Kidney (tissue), 14 donors: ENCODE measurements around the gene C5orf52. TPM values are rescaled to one million over a fixed set of nuclear protein-coding genes. Genes with fewer than 3 reads are reported as not detected.
A peak's percentile ranks its signal among the peaks of the same experiment; 100 is the strongest.

ENCODE experiments used
- DNase-seq, 5 donors: peaks; one replicate each; pipeline ENCODE4 v3.0.0-alpha.2; 2013 to 2020
- FAIRE-seq: peaks from 2 replicates; lab custom pipeline; 2012; peaks lifted over from hg19 to GRCh38; lab: Jason Lieb, UNC
- H3K27ac ChIP-seq, 2 donors: one replicate each; pipeline ENCODE4 v1.7.0; 2013; ENCODE audit warnings: low read depth in 2 of 2, low read length in 2 of 2, inconsistent platforms in 1 of 2
- H3K27me3 ChIP-seq: one replicate; pipeline ENCODE4 v1.7.1; 2013; ENCODE audit warnings: low read length, inconsistent platforms; ENCODE audit not compliant: control insufficient read depth, insufficient read depth
- H3K36me3 ChIP-seq, 3 donors: one replicate each; pipeline versions ENCODE4 v1.7.0 to v1.7.1; 2013; ENCODE audit warnings: low read length in 3 of 3, control low read depth in 1 of 3, inconsistent platforms in 1 of 3; ENCODE audit not compliant: insufficient read depth in 3 of 3, control insufficient read depth in 2 of 3
- H3K4me1 ChIP-seq, 3 donors: one replicate each; pipeline versions ENCODE4 v1.7.0 to v1.7.1; 2013; ENCODE audit warnings: low read length in 3 of 3, inconsistent platforms in 1 of 3, low read depth in 1 of 3; ENCODE audit not compliant: control insufficient read depth in 2 of 3, insufficient read depth in 2 of 3
- H3K4me3 ChIP-seq, 3 donors: one replicate each; pipeline versions ENCODE4 v1.7.0 to v1.8.1; 2013; ENCODE audit warnings: low read length in 3 of 3, control low read depth in 1 of 3, inconsistent platforms in 1 of 3
- H3K9ac ChIP-seq, 3 donors: one replicate each; pipeline versions ENCODE4 v1.7.0 to v1.7.1; 2013; ENCODE audit warnings: low read length in 3 of 3, control low read depth in 1 of 3, inconsistent platforms in 1 of 3
- H3K9me3 ChIP-seq, 3 donors: one replicate each; pipeline versions ENCODE4 v1.7.0 to v1.7.1; 2013; ENCODE audit warnings: low read length in 3 of 3, control low read depth in 1 of 3, inconsistent platforms in 1 of 3; ENCODE audit not compliant: control insufficient read depth in 2 of 3, insufficient read depth in 1 of 3
- CTCF ChIP-seq: IDR thresholded peaks from 3 replicates; pipeline ENCODE4 v1.5.1; 2012; ENCODE audit warnings: mild to moderate bottlenecking, moderate library complexity, borderline replicate concordance; ENCODE audit not compliant: insufficient read depth; ENCODE audit errors: extremely low read depth
- intact Hi-C: fragments of 100-400 bp; cut with DNase I; formaldehyde crosslinking; loops from one replicate; pipeline ENCODE4 v1.11.1; 2022
- polyA plus RNA-seq: library from polyadenylated mRNA; stranded (reverse); fragments of 350-450 nt; fragmentation: Illumina TruSeq; extraction: RNeasy Lipid Tissue Mini Kit (QIAGEN cat#74804); gene quantifications from one replicate; pipeline ENCODE4 v1.2.3, GENCODE V29; 2014; ENCODE audit warnings: low read depth, low replicate concordance; ENCODE audit not compliant: insufficient read depth
- total RNA-seq: library from RNA; stranded (reverse); fragmentation: NEBNext Ultra II Directional; extraction: Animal tissue kit (Norgen Biotek cat#: 25700); gene quantifications from one replicate; pipeline ENCODE4 v1.2.1, GENCODE V29; 2021
- donor health status: control.
- donor health status: control.
- donor health status: control.
- donor health status: control.
- donor health status: control.
- donor health status: DM: yes; HTN: yes; CAD: no.
- donor health status: Normal renal cell carcinoma (clear cell type).

The C5orf52 gene
- total and polyA plus RNA-seq, 2 donors from 2014 or later, result not detected

GRCh38 chr5:157710882-157711281, 39.5 kb downstream of the C5orf52 start:
- no peaks in the 10 kb centered on the region for H3K36me3 ChIP-seq
- DNase-seq, result no peak
- H3K9ac ChIP-seq, result no peak overlapping the region
- no peaks in the 10 kb centered on the region for H3K4me1 ChIP-seq
- no peak for FAIRE-seq
- no peak overlapping the region for H3K4me3 ChIP-seq
- H3K27me3 ChIP-seq, result no peaks in the 10 kb centered on the region
- no peaks in the 10 kb centered on the region for H3K9me3 ChIP-seq
- TF ChIP-seq CTCF, result no peak
- intact Hi-C loops, result loop anchor here (10.0 kb wide), 1 partner anchor 276 kb away; no protein-coding TSS in a partner anchor
- H3K27ac ChIP-seq, result no peak overlapping the region

DNA sequence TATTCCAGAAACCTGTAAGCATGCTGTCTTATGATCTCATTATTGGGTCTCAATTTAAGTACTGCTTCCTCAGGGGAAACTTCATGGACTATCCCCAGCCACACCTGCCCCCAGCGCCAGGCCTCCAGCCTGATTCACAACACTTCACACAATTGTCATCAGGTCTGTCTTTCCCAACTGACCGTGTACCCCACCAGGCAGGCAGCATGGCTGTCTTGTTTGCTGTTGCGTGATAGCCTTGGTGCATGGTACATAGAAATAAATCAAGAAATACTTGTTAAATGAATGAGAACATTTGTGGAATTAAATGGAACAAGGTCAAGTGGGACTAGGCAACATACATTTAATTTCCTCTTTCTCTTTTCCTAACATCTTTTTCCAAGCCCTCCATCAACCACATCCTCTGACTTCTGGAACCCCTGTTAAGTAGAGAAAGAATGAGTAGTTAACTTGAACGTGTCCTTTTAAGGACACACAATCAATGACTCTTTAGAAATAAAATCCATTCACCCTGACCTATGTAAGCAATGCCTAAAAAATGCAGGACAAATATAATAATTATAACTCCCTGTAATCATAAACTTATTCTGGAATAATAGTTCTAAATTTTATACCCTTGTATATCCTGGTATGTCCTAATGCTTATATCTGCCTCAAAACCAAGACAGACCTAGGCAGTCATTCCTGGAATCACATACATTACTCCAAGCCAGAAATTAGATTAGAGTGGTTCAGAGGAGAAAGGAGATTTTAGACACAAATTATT, 42.7 kb downstream of the C5orf52 start:
- no peak overlapping the region for H3K4me3 ChIP-seq
- H3K27me3 ChIP-seq, result no peaks in the 10 kb centered on the region
- FAIRE-seq (no peak), DNase-seq (no peak)
- peaks cover 0 to 2% (median 0%) of the 10 kb centered on the region in 3 donors for H3K4me1 ChIP-seq
- H3K36me3 ChIP-seq, result no peaks in the 10 kb centered on the region
- H3K27ac ChIP-seq, result no peak overlapping the region
- no peak overlapping the region for H3K9ac ChIP-seq
- no peaks in the 10 kb centered on the region for H3K9me3 ChIP-seq
- TF ChIP-seq CTCF, result no peak
- intact Hi-C loops, result loop anchor here (10.0 kb wide), 1 partner anchor 279 kb away; no protein-coding TSS in a partner anchor

GRCh38 chr5:157714596-157714864, 43.2 kb downstream of the C5orf52 start:
- no peak overlapping the region for H3K9ac ChIP-seq
- DNase-seq (no peak), FAIRE-seq (no peak)
- peaks cover 0 to 2% (median 0%) of the 10 kb centered on the region in 3 donors for H3K4me1 ChIP-seq
- H3K36me3 ChIP-seq, result no peaks in the 10 kb centered on the region
- H3K27me3 ChIP-seq, result no peaks in the 10 kb centered on the region
- intact Hi-C loops, result loop anchor here (10.0 kb wide), 1 partner anchor 280 kb away; no protein-coding TSS in a partner anchor
- H3K4me3 ChIP-seq, result no peak overlapping the region
- no peaks in the 10 kb centered on the region for H3K9me3 ChIP-seq
- TF ChIP-seq CTCF, result no peak
- no peak overlapping the region for H3K27ac ChIP-seq

DNA sequence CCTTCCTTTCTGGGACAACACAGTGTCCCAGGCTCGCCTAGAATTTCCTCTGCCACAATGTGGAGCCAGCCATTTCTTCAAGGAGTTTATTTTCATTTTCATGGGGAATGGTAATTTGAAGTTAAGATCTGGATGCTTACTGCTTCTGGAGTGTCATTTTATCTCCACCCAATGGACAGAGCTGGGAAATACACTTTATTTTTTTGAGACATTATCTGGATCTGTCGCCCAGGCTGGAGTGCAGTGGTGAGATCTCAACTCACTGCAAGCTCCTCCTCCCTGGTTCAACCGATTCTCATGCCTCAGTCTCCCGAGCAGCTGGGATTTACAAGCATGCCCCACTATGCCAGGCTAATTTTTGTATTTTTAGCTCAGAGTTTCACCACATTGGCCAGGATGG, 47.2 kb downstream of the C5orf52 start:
- DNase-seq, result peak in 3 of 5 donors; percentile 14 to 84 (median 76)
- H3K4me1 ChIP-seq, result peaks cover 0 to 2% (median 0%) of the 10 kb centered on the region in 3 donors
- H3K4me3 ChIP-seq, result no peak overlapping the region
- intact Hi-C loops, result loop anchor here (10.0 kb wide), 1 partner anchor 284 kb away; no protein-coding TSS in a partner anchor
- no peaks in the 10 kb centered on the region for H3K36me3 ChIP-seq
- FAIRE-seq, result peak; percentile 63
- TF ChIP-seq CTCF, result peak; percentile 52
- H3K9me3 ChIP-seq, result no peaks in the 10 kb centered on the region
- H3K27me3 ChIP-seq, result no peaks in the 10 kb centered on the region
- no peak overlapping the region for H3K27ac ChIP-seq
- no peak overlapping the region for H3K9ac ChIP-seq
